ENCODE results near the gene CHAMP1.

Gene CHAMP1

DNA sequence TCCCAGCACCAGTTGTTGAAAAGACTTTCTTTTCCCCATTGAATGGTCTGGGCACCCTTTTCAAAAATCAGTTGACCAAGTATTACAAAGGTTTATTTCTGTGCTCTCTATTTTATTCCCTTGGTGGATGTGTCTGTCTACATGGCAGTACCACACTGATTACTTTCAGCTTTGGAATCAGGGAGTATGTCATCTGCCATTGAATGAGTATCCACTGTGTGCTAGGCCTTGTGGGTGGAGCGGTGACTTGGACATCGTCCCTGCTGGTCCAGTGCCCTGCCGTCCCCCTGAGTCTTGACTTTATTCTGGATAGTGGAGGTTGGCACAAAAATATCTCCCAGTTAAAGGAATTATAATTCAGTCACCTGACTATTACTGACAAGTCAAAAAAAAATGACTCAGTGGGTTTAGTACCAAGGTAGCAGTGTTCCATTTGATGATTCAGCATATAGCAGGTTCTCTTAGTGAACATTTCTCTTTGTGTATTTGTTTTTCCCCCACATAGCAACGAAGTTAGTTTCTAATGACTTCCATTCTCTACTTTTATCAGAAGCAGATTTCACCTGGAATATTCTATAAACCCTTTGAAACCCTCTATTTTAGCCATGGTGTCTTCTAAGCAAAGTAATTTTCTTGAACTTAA is 29.0 kb upstream of the CHAMP1 start:
- no peak for DNase-seq (ENCODE audit: extremely low read depth, low read depth)

DNA sequence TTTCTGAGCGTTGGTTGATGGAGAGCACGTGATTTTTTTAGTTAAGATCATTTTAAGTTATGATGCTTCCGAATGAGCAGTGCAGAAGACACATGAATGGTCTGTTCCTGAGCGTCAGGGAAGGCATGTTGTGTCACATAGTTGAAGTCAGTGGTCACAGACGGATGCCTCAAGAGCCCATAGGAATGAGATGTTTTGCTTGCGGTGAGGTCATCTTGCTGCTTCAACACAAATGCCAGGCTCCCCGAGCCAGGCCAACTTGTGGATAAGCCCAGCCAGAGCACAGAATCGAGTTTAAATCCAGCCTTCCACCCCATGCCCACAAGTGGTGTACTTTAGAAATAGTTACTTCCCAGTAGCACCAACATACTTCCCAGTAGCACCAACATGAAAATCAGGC is 27.5 kb upstream of the CHAMP1 start:
- TF ChIP-seq, protein P1, sequence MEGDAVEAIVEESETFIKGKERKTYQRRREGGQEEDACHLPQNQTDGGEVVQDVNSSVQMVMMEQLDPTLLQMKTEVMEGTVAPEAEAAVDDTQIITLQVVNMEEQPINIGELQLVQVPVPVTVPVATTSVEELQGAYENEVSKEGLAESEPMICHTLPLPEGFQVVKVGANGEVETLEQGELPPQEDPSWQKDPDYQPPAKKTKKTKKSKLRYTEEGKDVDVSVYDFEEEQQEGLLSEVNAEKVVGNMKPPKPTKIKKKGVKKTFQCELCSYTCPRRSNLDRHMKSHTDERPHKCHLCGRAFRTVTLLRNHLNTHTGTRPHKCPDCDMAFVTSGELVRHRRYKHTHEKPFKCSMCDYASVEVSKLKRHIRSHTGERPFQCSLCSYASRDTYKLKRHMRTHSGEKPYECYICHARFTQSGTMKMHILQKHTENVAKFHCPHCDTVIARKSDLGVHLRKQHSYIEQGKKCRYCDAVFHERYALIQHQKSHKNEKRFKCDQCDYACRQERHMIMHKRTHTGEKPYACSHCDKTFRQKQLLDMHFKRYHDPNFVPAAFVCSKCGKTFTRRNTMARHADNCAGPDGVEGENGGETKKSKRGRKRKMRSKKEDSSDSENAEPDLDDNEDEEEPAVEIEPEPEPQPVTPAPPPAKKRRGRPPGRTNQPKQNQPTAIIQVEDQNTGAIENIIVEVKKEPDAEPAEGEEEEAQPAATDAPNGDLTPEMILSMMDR (IDR thresholded peaks at IDR 0.05; ENCODE audit: low read depth, low read length), result no peak
- DNase-seq (ENCODE audit: extremely low read depth, low read depth), result no peak

More for the DNA sequence above, 29.0 kb upstream of the CHAMP1 start:
- TF ChIP-seq, protein P1 (IDR thresholded peaks at IDR 0.05; ENCODE audit: low read depth, low read length), result no peak

DNA sequence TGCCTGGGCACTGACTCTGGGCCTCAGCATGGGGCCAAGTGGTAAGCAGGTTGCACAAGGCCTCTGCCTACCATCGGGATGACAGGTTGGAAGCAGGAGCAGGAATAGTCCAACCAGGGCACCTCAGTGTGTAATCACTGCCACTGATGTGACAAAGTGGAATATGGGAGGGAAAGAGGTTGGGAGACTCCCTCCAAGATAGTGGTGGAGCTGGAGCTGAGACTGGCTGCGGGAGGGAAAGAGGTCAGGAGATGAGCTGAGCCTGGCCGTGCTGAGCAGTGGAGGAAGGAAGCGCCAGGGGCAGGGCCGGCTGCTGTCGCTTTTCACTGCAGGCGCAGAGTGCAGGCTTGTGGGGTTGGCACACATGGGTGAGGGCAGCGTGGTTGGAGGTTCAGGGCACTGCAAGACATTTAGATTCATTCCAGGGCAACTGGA is 26.1 kb upstream of the CHAMP1 start:
- DNase-seq (ENCODE audit: extremely low read depth, low read depth), result no peak
- TF ChIP-seq, protein P1 (IDR thresholded peaks at IDR 0.05; ENCODE audit: low read depth, low read length), result no peak

DNA sequence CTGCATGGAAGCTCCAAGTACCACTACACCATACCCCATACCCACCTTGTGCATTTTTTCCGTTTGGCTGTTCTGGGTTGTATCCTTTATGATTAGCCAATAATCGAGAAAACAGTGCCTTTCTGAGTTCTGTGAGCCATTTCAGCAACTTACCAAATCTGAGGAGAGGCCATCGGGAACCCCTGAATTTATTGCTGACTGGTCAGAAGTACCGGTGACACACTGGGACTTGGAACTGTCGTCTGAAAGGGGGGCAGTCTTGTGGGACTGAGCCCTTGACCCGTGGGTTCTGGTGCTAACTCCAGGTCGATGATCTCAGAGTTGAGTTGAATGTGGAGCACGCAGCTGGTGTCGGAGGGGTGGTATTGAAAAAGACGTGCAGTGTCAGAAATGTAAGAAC is 17.9 kb upstream of the CHAMP1 start:
- TF ChIP-seq, protein P1 (IDR thresholded peaks at IDR 0.05; ENCODE audit: low read depth, low read length), result no peak
- no peak for DNase-seq (ENCODE audit: extremely low read depth, low read depth)

DNA sequence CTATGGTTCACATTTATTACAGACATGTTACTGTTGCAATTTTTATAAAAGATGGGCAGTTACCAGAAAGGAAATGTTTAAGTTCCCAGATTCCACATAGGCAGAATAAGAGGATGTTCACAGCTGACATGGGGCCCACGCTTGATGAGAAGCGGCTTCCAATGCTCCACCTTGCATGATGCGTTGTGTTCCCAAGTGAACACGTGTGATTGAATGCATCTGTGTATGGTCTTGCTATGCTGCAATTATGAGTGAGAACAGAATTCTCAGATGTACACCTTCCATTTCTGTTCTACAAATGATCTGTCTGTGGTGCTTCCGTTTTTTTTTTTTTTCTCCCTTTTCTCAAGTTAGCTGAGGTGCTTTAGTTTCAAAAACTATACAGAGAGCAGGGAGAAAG is 17.4 kb upstream of the CHAMP1 start:
- DNase-seq (ENCODE audit: extremely low read depth, low read depth), result no peak
- TF ChIP-seq, protein P1 (IDR thresholded peaks at IDR 0.05; ENCODE audit: low read depth, low read length), result no peak

DNA sequence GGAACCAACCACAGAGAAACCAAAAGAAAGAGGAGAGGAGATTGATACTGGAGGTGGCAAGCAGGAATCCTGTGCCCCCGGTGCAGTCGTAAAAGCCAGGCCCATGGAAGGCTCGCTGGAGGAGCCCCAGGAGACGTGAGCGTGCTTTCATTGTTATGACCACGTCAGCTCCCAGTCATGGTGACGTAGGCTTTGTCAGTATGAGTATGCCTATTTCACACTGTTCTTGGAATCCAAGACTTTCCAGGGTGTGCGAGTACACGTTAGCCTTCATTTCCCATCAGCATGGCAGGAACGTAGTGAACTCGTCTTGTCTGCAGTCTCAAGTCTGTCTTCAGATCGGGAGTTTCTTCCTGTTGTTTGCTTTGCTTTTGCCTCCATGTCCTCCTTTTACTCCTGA is 15.4 kb upstream of the CHAMP1 start:
- DNase-seq (ENCODE audit: extremely low read depth, low read depth), result no peak
- TF ChIP-seq, protein P1 (IDR thresholded peaks at IDR 0.05; ENCODE audit: low read depth, low read length), result no peak

DNA sequence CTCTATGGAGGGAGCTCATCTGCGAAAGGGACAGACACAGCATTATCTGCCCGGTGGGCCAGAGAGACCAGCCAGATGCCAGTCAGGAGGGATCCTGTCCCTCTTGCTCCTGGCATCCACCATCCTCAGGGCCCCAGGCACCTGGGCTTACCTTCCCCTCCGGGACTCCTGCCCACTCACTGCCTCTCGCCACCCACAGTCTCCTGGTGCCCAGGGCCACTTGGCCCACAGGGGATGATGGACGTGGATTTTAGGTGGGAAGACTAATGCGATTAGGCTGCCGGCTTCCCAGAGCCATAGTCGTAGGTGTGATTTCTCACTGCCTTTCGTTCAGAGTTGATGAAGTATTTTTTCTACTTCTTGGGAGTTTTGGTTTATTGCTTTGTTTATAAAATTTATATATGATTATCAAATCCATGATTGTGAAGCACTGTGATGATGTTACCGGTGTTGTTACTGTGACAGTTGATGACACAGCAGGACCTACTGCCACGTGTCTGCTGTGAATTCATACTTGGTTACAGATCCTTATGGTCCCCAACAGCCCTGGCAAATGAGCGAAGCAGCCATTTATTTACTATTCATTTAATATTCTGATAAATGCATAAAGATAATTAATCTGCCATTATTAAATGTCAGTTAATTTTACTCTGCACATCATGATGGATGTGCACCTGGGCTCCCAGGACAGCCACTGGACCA is 14.5 kb upstream of the CHAMP1 start:
- no peak for DNase-seq (ENCODE audit: extremely low read depth, low read depth)
- TF ChIP-seq, protein P1 (IDR thresholded peaks at IDR 0.05; ENCODE audit: low read depth, low read length), result no peak

All from AG09319 (cell line).